KBM-7 (cell line): ENCODE results near the gene FBXO38.
"Not testable (repeated sequence)": the region's sequence is repeated elsewhere in the genome, so short reads cannot be mapped to it uniquely, and the experiment has no call there.

Experiments used
- DNase-seq: peaks from one replicate; pipeline ENCODE4 v3.0.0-alpha.2; 2015
- in situ Hi-C: fragments of 300-500 bp; cut with MboI; formaldehyde crosslinking; loops from 2 replicates; pipeline ENCODE4 v1.14.3; 2020; ENCODE audit warnings: low sequenced_read_pairs, low pct_unique_long_range_greater_than_20kb, mixed read lengths

Gene FBXO38

GRCh38 chr5:148459669-148460068 is 75.9 kb downstream of the FBXO38 start:
- in situ Hi-C loops = no loop called here
- no peak for DNase-seq

DNA sequence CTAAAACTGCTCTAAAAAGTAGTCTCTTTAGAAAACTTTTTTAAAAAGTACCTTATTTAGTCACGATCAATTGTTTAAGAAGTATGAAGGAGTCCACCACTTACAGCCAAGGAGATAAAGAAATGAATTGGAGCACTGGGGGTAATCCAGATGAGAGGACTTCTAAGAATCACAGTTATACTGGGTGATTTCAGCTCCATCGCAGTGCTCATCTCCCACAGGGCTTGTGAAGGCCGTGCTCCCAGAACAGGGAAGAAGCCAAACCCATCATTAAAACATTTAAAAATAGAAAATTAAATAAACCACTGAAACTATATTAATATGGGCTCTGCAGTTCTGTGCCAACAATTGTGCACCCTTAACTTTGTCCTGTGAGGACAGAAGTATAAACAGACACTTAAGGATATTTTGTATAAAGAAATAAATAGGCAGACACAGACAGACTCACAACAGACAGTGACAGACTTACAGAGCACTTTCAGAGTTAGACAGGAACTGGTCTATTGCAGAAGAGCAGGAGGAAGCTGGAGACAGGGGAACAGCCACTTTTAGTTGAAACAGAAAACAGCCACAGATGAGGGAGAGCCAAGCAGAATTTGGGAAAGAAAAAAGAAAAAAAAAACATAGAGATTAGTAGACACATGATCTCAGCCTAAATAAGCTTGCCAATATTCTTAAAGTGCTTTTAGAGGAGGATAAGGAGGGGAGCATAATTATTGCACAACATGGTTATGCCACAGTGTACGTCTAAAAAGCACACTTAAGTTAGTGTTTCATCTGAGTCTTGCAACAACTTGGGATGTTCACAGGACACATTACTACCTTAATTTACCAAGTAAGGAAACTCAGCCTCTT is 81.8 kb downstream of the FBXO38 start:
- DNase-seq = no peak
- in situ Hi-C loops = no loop called here

DNA sequence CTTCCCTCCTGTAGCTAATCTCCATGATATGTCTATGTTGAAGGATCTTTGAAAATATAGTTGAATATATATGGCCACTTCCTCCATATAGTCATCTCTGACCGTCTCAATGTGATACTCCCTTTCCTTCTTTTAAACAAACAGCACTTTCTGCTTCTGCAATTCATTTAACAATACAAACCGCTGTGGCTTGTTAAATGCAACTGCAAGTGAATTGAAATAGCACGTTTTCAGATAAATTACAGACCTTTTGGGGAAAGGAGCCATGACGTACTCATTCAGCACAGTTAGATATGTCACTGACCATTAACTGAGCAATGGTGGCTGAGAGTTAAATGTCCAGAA is 82.5 kb downstream of the FBXO38 start:
- no peak for DNase-seq
- in situ Hi-C loops = no loop called here

DNA sequence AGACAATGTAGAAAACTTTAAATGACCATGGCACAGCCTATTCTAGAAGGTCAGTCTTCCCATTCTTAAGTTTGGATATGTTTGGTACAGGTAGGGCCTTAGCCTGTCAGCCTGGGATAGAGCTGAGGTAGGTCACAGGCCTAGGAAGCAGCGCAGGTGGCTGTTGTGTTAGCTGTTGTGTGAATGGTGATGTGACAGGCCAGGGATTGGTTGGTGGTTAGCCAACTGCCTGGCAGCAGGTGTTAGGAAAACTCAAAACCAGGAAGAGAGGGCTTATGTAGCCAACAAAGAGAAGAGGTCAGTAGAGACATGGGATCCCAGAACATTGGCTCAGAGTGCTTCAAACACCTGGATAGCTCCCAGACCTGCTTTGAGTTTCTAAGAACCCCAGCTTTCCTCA is 84.2 kb downstream of the FBXO38 start:
- DNase-seq = no peak
- in situ Hi-C loops = no loop called here

DNA sequence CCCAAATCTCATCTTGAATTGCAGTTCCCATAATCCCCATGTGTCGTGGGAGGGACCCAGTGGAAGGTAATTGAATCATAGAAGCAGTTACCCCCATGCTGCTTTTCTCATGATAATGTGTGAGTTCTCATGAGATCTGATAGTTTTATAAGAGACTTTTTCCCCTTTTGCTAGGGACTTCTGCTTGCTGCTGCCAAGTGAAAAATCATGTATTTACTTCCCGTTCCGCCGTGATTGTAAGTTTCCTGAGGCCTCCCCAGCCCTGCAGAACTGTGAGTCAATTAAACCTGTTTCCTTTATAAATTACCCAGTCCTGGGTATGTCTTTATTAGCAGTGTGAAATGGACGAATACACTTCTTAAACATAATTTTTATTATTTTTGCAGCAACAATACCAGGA is 85.0 kb downstream of the FBXO38 start:
- DNase-seq, in situ Hi-C loops: not testable (repeated sequence)

DNA sequence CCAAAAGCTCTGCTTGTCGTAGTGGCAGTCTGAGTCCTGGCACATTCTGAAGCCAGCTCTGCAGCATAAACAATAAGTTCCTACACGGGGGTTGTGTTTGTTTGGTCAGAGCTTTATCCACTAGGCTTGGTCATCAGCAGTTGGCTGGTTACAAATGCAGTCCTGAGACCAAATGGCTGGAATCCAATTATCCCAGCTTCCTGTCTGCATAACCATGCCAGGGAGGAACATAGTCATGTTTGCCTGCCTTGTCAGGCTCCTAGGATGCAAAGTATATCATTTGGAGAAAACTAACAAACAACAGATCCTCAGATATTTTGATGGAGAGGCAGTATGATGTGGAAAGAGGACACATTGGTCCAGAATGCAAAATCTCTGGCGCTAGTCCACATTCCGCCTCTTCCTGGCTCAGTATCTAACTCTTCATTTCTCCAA is 85.8 kb downstream of the FBXO38 start:
- in situ Hi-C loops = no loop called here
- DNase-seq = no peak

- DNase-seq = no peak
- in situ Hi-C loops = no loop called here
Observed at GRCh38 chr5:148471379-148471778, 87.6 kb downstream of the FBXO38 start.

DNA sequence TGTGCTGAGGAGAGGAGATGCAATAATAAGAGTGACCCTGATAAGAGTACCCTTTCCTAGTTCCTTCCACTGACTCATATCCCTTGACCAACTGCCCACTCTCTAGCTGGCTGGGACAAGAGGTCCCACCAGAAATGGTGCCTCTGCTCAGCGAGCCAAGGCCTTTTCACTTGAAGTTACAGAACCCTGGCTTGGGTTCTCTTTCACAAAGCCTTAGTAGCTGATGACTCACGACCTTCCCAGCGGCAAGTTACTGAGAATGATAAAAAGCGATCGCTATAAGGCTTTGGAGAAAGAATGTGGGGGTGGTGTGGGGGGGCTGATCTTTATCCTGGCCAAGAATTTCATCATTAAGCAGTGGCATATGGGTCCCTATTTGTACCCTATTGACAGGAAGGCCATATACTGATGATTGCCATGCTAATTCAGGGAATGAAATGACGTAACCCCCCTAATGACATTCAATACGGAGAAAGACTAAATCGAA is 90.3 kb downstream of the FBXO38 start:
- DNase-seq = no peak
- in situ Hi-C loops = no loop called here

- DNase-seq = no peak
- in situ Hi-C loops = no loop called here
Observed at GRCh38 chr5:148476302-148476701, 92.5 kb downstream of the FBXO38 start.

DNA sequence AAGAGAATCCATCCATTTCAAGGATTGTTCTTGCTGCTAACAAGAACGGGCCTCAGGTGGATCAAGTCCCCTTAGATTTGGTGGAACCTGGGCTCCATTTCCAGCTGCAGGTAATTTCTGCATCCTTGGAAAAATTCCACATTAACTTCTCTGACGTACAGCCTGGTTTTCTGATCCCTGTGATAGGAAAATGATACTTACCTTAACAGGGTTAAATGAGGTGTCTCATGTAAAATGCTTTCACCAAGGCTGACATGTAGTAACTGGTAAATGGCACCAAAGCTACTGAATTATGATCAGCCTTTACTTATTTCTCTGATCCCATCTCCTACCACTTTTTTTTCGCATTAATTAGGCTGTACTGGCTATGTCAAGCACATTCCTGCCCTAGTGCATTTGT is 93.7 kb downstream of the FBXO38 start:
- DNase-seq = no peak
- in situ Hi-C loops = no loop called here

- DNase-seq = no peak
- in situ Hi-C loops = no loop called here
Observed at GRCh38 chr5:148482196-148482595, 98.4 kb downstream of the FBXO38 start.

DNA sequence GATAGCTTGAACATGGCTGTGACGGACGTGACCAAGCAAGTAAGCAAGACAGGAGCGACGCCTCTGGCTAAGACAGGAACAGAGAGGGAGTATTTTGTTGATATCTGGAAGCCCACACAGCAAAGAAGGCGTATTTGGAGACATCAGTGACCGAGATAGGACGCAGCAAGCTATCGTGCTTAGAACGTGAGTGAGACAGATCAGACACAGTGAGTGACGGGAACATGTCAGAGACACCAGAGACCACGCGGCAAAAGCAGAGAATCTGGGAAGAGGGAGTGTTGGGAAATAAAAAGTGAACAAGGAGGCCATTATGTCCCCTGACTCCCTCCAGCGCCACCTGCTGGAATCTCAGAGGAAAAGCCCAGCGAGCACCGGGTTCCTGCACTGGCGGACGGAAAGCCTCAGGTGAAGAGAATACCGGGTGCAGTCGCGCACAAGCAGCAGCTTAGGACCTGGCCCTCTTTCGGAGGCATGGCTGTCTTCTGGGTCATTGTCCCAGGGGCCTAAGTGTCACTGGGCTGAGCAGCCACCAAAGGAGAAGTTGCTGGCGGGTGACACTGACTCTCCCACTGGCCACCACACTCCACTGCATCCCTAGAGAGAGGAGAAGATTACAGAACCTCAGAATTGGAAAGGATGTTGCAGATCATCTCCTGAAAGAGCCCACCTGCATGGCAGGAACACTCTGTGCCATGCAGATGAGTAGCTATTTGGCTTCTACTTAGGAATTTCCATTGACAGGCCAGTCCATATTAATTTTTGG is 99.1 kb downstream of the FBXO38 start:
- DNase-seq = peak; percentile 66
- in situ Hi-C loops = no loop called here

GRCh38 chr5:148483750-148484149 is 100.0 kb downstream of the FBXO38 start:
- in situ Hi-C loops = no loop called here
- no peak for DNase-seq

GRCh38 chr5:148484651-148485050 is 100.9 kb downstream of the FBXO38 start:
- in situ Hi-C loops = no loop called here
- DNase-seq = no peak

- in situ Hi-C loops = no loop called here
Observed at GRCh38 chr5:148486456-148486855, 102.7 kb downstream of the FBXO38 start.

GRCh38 chr5:148488757-148489156 is 105.0 kb downstream of the FBXO38 start:
- no peak for DNase-seq
- in situ Hi-C loops = no loop called here

More at GRCh38 chr5:148486456-148486855, 102.7 kb downstream of the FBXO38 start:
- DNase-seq = no peak

DNA sequence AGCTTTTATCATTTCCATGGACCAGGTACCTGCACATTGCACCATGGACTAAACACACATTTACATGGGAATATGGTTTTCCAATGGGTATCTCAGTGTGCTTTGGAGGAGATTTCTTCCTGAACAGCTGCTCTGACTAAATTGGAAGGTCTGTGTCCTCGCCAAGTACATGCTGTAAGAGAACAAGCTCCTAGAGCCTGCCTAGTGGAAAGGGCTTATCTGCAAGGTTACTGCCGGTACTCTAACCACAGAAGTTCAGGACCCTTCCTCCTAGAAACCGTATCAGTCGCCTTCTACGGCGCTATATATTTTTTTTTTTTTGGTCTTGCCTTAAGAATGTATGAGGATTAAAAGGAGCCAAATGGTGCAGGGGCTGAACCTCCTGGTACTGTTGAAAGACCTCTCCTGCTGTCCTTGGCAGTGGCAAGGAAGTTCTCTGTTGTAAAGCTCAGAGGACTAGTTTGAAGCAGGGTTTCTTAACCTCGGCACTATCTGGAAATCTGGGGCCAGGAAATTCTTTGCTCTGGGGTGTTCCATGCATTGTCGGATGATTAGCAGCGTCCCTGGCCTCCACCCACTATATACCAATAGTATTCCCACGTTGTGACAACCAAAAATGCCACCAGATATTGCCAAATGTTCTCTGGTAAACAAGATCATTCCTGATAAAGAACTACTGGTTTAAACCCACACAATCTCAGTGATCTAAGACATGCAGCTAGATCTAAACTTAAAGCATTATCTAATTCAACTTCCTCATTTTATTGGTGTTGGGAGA is 107.4 kb downstream of the FBXO38 start:
- in situ Hi-C loops = no loop called here
- peak; percentile 43 for DNase-seq

- in situ Hi-C loops = no loop called here
- DNase-seq = no peak
Observed at GRCh38 chr5:148491793-148492184, 108.0 kb downstream of the FBXO38 start.

DNA sequence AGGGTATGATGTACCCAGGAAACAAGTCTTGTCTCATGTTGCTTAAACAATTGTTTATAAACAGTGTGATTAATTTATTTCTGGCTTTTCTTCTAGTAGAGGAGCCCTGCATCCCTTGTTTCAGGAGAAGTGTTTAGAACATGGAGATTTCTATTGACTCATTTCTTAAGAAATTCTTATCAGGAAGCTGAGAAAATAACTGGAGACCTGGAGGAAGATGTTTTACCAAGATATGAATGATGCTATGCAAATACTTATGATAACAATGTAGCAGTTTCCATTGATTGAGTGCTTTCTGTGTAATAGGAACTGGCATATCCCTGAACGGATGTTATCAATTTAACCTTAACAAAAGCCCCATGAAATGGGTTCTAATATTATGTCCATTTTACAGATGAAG is 108.6 kb downstream of the FBXO38 start:
- in situ Hi-C loops = no loop called here
- DNase-seq = no peak
